Endothelial cell of umbilical vein (primary cell): ENCODE data around the gene ABLIM2. TPM values are rescaled to one million over a fixed set of nuclear protein-coding genes. Genes with fewer than 3 reads are reported as not detected.

Experiments
- BruUV-seq: library from RNA; stranded (reverse); fragments of 400-500 nt; replicated peaks from 2 replicates; lab custom pipeline; 2021; lab: Mats Ljungman, UMichigan
- CTCF ChIA-PET: fragments of 300-600, 350-600 bp; sonication (Branson Sonifier 250); formaldehyde crosslinking; loops from one replicate; lab custom pipeline; 2021; ENCODE audit warnings: antibody characterized with exemption, inconsistent platforms; lab: Charles Lee
- POLR2A ChIA-PET: fragments of 300-600, 350-600 bp; sonication (Branson Sonifier 250); formaldehyde crosslinking; loops from one replicate; lab custom pipeline; 2021; ENCODE audit warnings: antibody characterized with exemption, inconsistent platforms; lab: Charles Lee
- DNase-seq: peaks from one replicate; pipeline ENCODE4 v3.0.0-alpha.2; 2011; ENCODE audit warnings: low read depth, low spot score
- FAIRE-seq: peaks from 2 replicates; lab custom pipeline; 2011; peaks lifted over from hg19 to GRCh38; lab: Jason Lieb, UNC
- H2AFZ ChIP-seq: 2 replicates; pipeline ENCODE4 v1.6.0; 2012; ENCODE audit warnings: low read depth, low read length, control low read depth, inconsistent platforms
- H3K27ac ChIP-seq: 2 replicates; pipeline ENCODE4 v1.5.1; 2011; ENCODE audit warnings: low read depth, mild to moderate bottlenecking, control low read depth, low read length, moderate library complexity; ENCODE audit not compliant: insufficient read depth
- H3K27me3 ChIP-seq, 2 experiments: 2 replicates each; pipeline versions ENCODE4 v1.6.0 to v1.6.1; 2011; ENCODE audit warnings: low read length in 2 of 2, mixed read lengths in 1 of 2; ENCODE audit not compliant: control insufficient read depth in 2 of 2, insufficient read depth in 2 of 2
- H3K36me3 ChIP-seq, 2 experiments: 2 replicates in 1 of 2; 3 replicates in 1 of 2; pipeline ENCODE4 v1.5.1; 2011; ENCODE audit warnings: low read length in 2 of 2, mild to moderate bottlenecking in 1 of 2, moderate library complexity in 1 of 2; ENCODE audit not compliant: control insufficient read depth in 2 of 2, insufficient read depth in 2 of 2; ENCODE audit errors: extremely low read depth in 1 of 2
- H3K4me1 ChIP-seq: 3 replicates; pipeline ENCODE4 v1.5.1; 2011; ENCODE audit warnings: mild to moderate bottlenecking, low read length; ENCODE audit not compliant: control insufficient read depth, insufficient read depth; ENCODE audit errors: extremely low read depth
- H3K4me2 ChIP-seq: 2 replicates; pipeline ENCODE4 v1.6.1; 2011; ENCODE audit warnings: low read length, control low read depth, mixed read lengths; ENCODE audit not compliant: insufficient read depth
- H3K4me3 ChIP-seq, 3 experiments: fragments of 200-600 bp in 1 of 3; sonication (generic), shearing (Covaris generic) in 1 of 3; replicated peaks in 1 of 3; 2 replicates each; pipeline ENCODE4 v1.5.1; 2011 to 2016; ENCODE audit warnings: control low read depth in 3 of 3, low read length in 3 of 3, mild to moderate bottlenecking in 2 of 3, inconsistent platforms in 1 of 3, low read depth in 1 of 3, moderate library complexity in 1 of 3; ENCODE audit not compliant: insufficient read depth in 1 of 3
- H3K79me2 ChIP-seq: 2 replicates; pipeline ENCODE4 v1.6.0; 2012; ENCODE audit warnings: low read length, inconsistent platforms; ENCODE audit not compliant: control insufficient read depth, insufficient read depth
- H3K9ac ChIP-seq: replicated peaks from 2 replicates; pipeline ENCODE3; 2011; ENCODE audit warnings: low read length, control low read depth; ENCODE audit not compliant: insufficient read depth; ENCODE audit errors: extremely low read depth
- H3K9me1 ChIP-seq: replicated peaks from 3 replicates; pipeline ENCODE4 v1.6.0; 2011; ENCODE audit warnings: mild to moderate bottlenecking, low read length; ENCODE audit not compliant: control insufficient read depth, insufficient read depth; ENCODE audit errors: extremely low read depth
- H3K9me3 ChIP-seq: replicated peaks from 2 replicates; pipeline ENCODE4 v1.5.1; 2012; ENCODE audit warnings: low read length, inconsistent platforms; ENCODE audit not compliant: control insufficient read depth, insufficient read depth
- H4K20me1 ChIP-seq: replicated peaks from 2 replicates; pipeline ENCODE3; 2011; ENCODE audit warnings: mild to moderate bottlenecking, low read length; ENCODE audit not compliant: control insufficient read depth, insufficient read depth; ENCODE audit errors: extremely low read depth
- CTCF ChIP-seq, 2 donors: IDR thresholded peaks; 1 replicate in 1 of 2; 2 replicates in 1 of 2; pipeline ENCODE4 v1.5.1; 2011; ENCODE audit warnings: low read length in 2 of 2, mild to moderate bottlenecking in 2 of 2, moderate library complexity in 2 of 2, control low read depth in 1 of 2, inconsistent platforms in 1 of 2, low read depth in 1 of 2; ENCODE audit not compliant: insufficient read depth in 1 of 2; ENCODE audit errors: extremely low read depth in 1 of 2
- EZH2 ChIP-seq: IDR thresholded peaks from 2 replicates; pipeline ENCODE4 v1.6.1; 2012; ENCODE audit warnings: borderline replicate concordance, low read depth, mild to moderate bottlenecking, moderate library complexity, low read length, inconsistent platforms; ENCODE audit not compliant: severe bottlenecking
- FOS ChIP-seq: IDR thresholded peaks from 2 replicates; pipeline ENCODE4 v1.6.1; 2011; ENCODE audit warnings: mild to moderate bottlenecking, low read length, moderate library complexity, borderline replicate concordance; ENCODE audit not compliant: insufficient read depth
- GATA2 ChIP-seq: IDR thresholded peaks from 2 replicates; pipeline ENCODE4 v1.7.0; 2011; ENCODE audit warnings: low read depth, mild to moderate bottlenecking, moderate library complexity, mixed read lengths, low read length; ENCODE audit not compliant: insufficient read length, insufficient read depth
- JUN ChIP-seq: IDR thresholded peaks from 2 replicates; pipeline ENCODE4 v1.6.1; 2011; ENCODE audit warnings: borderline replicate concordance, low read depth; ENCODE audit not compliant: insufficient read length, insufficient read depth
- MAX ChIP-seq: IDR thresholded peaks from 2 replicates; pipeline ENCODE4 v1.6.1; 2011; ENCODE audit not compliant: insufficient read depth, insufficient read length
- POLR2A ChIP-seq: IDR thresholded peaks from 2 replicates; pipeline ENCODE4 v1.6.1; 2012; ENCODE audit warnings: low read depth, mild to moderate bottlenecking, control low read depth, low read length
- POLR2AphosphoS5 ChIP-seq: IDR thresholded peaks from 2 replicates; pipeline ENCODE4 v1.6.1; 2012; ENCODE audit warnings: low read depth, mild to moderate bottlenecking, control low read depth, low read length, moderate library complexity; ENCODE audit not compliant: insufficient read depth
- dilution Hi-C: fragments of 300-500 bp; cut with MboI; formaldehyde crosslinking; loops from one replicate; pipeline ENCODE4 v1.15.0; 2019; ENCODE audit warnings: low sequenced_read_pairs; ENCODE audit not compliant: extremely low pct_ligation_motif_present
- intact Hi-C: fragments of 100-400 bp; cut with micrococcal nuclease; formaldehyde crosslinking; loops from one replicate; pipeline ENCODE4 v1.10.0; 2022
- polyA plus RNA-seq, 4 experiments: library from polyadenylated mRNA; depleted of rRNA in 3 of 4; stranded (reverse) in 3 of 4; unstranded in 1 of 4; fragments of >200 nt; gene quantifications; 2 replicates each; pipeline versions ENCODE4 v1.2.1 to v1.2.3, GENCODE V29; 2011 to 2012; ENCODE audit warnings: missing spikeins in 1 of 4
- total RNA-seq: library from RNA; stranded (reverse); gene quantifications from 2 replicates; pipeline ENCODE4 v1.2.3, GENCODE V29; 2021

ABLIM2 gene
- total and polyA plus RNA-seq, 2 donors (not counting 3 experiments of a cell fraction or from before 2014, with no cell fraction given) = 0.28 to 0.66 TPM

GRCh38 chr4:8179074-8179473 lies 20.5 kb upstream of the ABLIM2 start:
- no peak for TF ChIP-seq POLR2AphosphoS5
- TF ChIP-seq JUN = no peak
- TF ChIP-seq EZH2 = no peak
- no peak for TF ChIP-seq FOS
- no peak for TF ChIP-seq GATA2
- H3K4me1 ChIP-seq = peaks cover 15% of the 10 kb centered on the region
- no peaks in the 10 kb centered on the region for H3K27me3 ChIP-seq
- H3K27ac ChIP-seq = no peak overlapping the region
- no peaks in the 10 kb centered on the region for H3K79me2 ChIP-seq
- POLR2A ChIA-PET = interaction anchor here (0.8 kb wide), 1 partner anchor 12 kb away, joined by 3 read pairs; no protein-coding TSS in a partner anchor
- no peak overlapping the region for H3K9ac ChIP-seq
- intact Hi-C loops (no loop called here), dilution Hi-C loops (no loop called here)
- no peak overlapping the region for H2AFZ ChIP-seq
- no peak for FAIRE-seq
- H3K9me3 ChIP-seq = no peaks in the 10 kb centered on the region
- BruUV-seq = no TSS peak
- no peak overlapping the region for H3K4me2 ChIP-seq
- CTCF ChIA-PET = interaction anchor here (1.0 to 5.7 kb wide), 4 partner anchors 11 to 25 kb away, joined by 3 to 196 read pairs (median 5); partner anchors contain the start of gene SH3TC1
- H3K36me3 ChIP-seq = no peaks in the 10 kb centered on the region
- H3K4me3 ChIP-seq = no peak overlapping the region
- no peak for DNase-seq
- no peaks in the 10 kb centered on the region for H3K9me1 ChIP-seq
- no peaks in the 10 kb centered on the region for H4K20me1 ChIP-seq

GRCh38 chr4:8177956-8178355 lies 19.3 kb upstream of the ABLIM2 start:
- H3K36me3 ChIP-seq = no peaks in the 10 kb centered on the region
- H4K20me1 ChIP-seq = no peaks in the 10 kb centered on the region
- H3K79me2 ChIP-seq = no peaks in the 10 kb centered on the region
- no peak overlapping the region for H3K27ac ChIP-seq
- H3K27me3 ChIP-seq = no peaks in the 10 kb centered on the region
- no peaks in the 10 kb centered on the region for H3K9me3 ChIP-seq
- no peaks in the 10 kb centered on the region for H3K9me1 ChIP-seq
- H3K4me1 ChIP-seq = peaks cover 7% of the 10 kb centered on the region
- dilution Hi-C loops (no loop called here), intact Hi-C loops (loop anchor here (1.0 to 2.0 kb wide), 3 partner anchors 13 to 225 kb away; no protein-coding TSS in a partner anchor)
- no peak overlapping the region for H3K4me3 ChIP-seq
- ChIA-PET POLR2A (no interaction called here), CTCF (interaction anchor here (1.6 to 5.7 kb wide), 6 partner anchors 15 to 233 kb away, joined by 7 to 196 read pairs (median 25); partner anchors contain the start of gene SH3TC1)
- no peak overlapping the region for H3K4me2 ChIP-seq
- H2AFZ ChIP-seq = no peak overlapping the region
- DNase-seq (no peak), FAIRE-seq (no peak)
- no TSS peak for BruUV-seq
- H3K9ac ChIP-seq = no peak overlapping the region
- TF ChIP-seq EZH2 (no peak), CTCF (IDR thresholded peaks at IDR 0.05; ENCODE audit: extremely low read depth in 1 of 2, insufficient read depth in 1 of 2, low read depth in 1 of 2, low read length in 2 of 2) (no peak), FOS (no peak), MAX (no peak), POLR2A (no peak), JUN (no peak)
